Neuronal stem cell (in vitro differentiated cells): ENCODE data around the gene USP46.

Experiments used
- DNase-seq: peaks from one replicate; pipeline ENCODE4 v3.0.0-alpha.2; 2013; ENCODE audit warnings: low spot score
- H2AFZ ChIP-seq: one replicate; pipeline ENCODE4 v1.6.1; 2013; ENCODE audit warnings: mild to moderate bottlenecking, low read length, inconsistent platforms
- H2AK5ac ChIP-seq: 2 replicates; pipeline ENCODE4 v1.6.1; 2013; ENCODE audit warnings: low read depth, mild to moderate bottlenecking, inconsistent platforms, low read length, moderate library complexity, mixed read lengths
- H2BK120ac ChIP-seq: 2 replicates; pipeline ENCODE4 v1.6.1; 2013; ENCODE audit warnings: low read depth, mild to moderate bottlenecking, inconsistent platforms, low read length, moderate library complexity, mixed read lengths
- H2BK12ac ChIP-seq: one replicate; pipeline ENCODE4 v1.6.1; 2013; ENCODE audit warnings: low read length, inconsistent platforms
- H2BK15ac ChIP-seq: 2 replicates; pipeline ENCODE4 v1.6.1; 2013; ENCODE audit warnings: mild to moderate bottlenecking, low read length, inconsistent platforms, mixed read lengths
- H2BK5ac ChIP-seq: one replicate; pipeline ENCODE4 v1.6.1; 2013; ENCODE audit warnings: inconsistent platforms, mild to moderate bottlenecking, low read length, moderate library complexity
- H3K14ac ChIP-seq: one replicate; pipeline ENCODE4 v1.6.1; 2013; ENCODE audit warnings: low read length, inconsistent platforms
- H3K18ac ChIP-seq: 2 replicates; pipeline ENCODE4 v1.6.1; 2013; ENCODE audit warnings: low read length, inconsistent platforms
- H3K23ac ChIP-seq: 2 replicates; pipeline ENCODE4 v1.6.1; 2013; ENCODE audit warnings: low read depth, mild to moderate bottlenecking, mixed read lengths, low read length, inconsistent platforms; ENCODE audit not compliant: poor library complexity
- H3K27ac ChIP-seq: replicated peaks from 3 replicates; pipeline ENCODE4 v1.5.1; 2013; ENCODE audit warnings: low read length, inconsistent platforms
- H3K27me3 ChIP-seq, 3 experiments: 2 replicates each; pipeline ENCODE4 v1.6.1; 2013; ENCODE audit warnings: low read length in 3 of 3, mild to moderate bottlenecking in 2 of 3, inconsistent platforms in 1 of 3, low read depth in 1 of 3, mixed read lengths in 1 of 3, moderate library complexity in 1 of 3; ENCODE audit not compliant: control insufficient read depth in 3 of 3, insufficient read depth in 3 of 3
- H3K36me3 ChIP-seq, 2 donors: replicated peaks in 1 of 2; 2 replicates each; pipeline ENCODE4 v1.6.1; 2013; ENCODE audit warnings: low read length in 2 of 2; ENCODE audit not compliant: control insufficient read depth in 2 of 2, insufficient read depth in 2 of 2
- H3K4ac ChIP-seq: 2 replicates; pipeline ENCODE4 v1.6.1; 2013; ENCODE audit warnings: inconsistent platforms, mild to moderate bottlenecking, low read length, moderate library complexity
- H3K4me1 ChIP-seq, 2 donors: 1 replicate in 1 of 2; 2 replicates in 1 of 2; pipeline ENCODE4 v1.6.1; 2013; ENCODE audit warnings: low read length in 2 of 2, low read depth in 1 of 2; ENCODE audit not compliant: control insufficient read depth in 2 of 2, insufficient read depth in 1 of 2
- H3K4me2 ChIP-seq: one replicate; pipeline ENCODE4 v1.6.1; 2013; ENCODE audit warnings: mild to moderate bottlenecking, low read length, inconsistent platforms; ENCODE audit not compliant: insufficient read depth, poor library complexity, severe bottlenecking
- H3K4me3 ChIP-seq, 2 donors: 2 replicates each; pipeline ENCODE4 v1.5.1; 2013; ENCODE audit warnings: low read length in 2 of 2, mild to moderate bottlenecking in 2 of 2, inconsistent platforms in 1 of 2, moderate library complexity in 1 of 2
- H3K79me1 ChIP-seq: one replicate; pipeline ENCODE4 v1.6.1; 2013; ENCODE audit warnings: low read depth, mild to moderate bottlenecking, inconsistent platforms, low read length, moderate library complexity
- H3K9ac ChIP-seq: one replicate; pipeline ENCODE4 v1.6.1; 2013; ENCODE audit warnings: mild to moderate bottlenecking, low read depth, low read length, inconsistent platforms; ENCODE audit not compliant: poor library complexity
- H3K9me3 ChIP-seq, 2 donors: replicated peaks in 1 of 2; 2 replicates each; pipeline versions ENCODE3 to v1.6.1; 2013; ENCODE audit warnings: low read length in 2 of 2, mild to moderate bottlenecking in 2 of 2, inconsistent platforms in 1 of 2, low read depth in 1 of 2, mixed read lengths in 1 of 2, moderate library complexity in 1 of 2; ENCODE audit not compliant: control insufficient read depth in 2 of 2, insufficient read depth in 1 of 2
- H4K8ac ChIP-seq: one replicate; pipeline ENCODE4 v1.6.1; 2013; ENCODE audit warnings: low read depth, mild to moderate bottlenecking, inconsistent platforms, low read length, moderate library complexity
- H4K91ac ChIP-seq: one replicate; pipeline ENCODE4 v1.6.1; 2013; ENCODE audit warnings: low read length, low read depth, mild to moderate bottlenecking, inconsistent platforms; ENCODE audit not compliant: poor library complexity
- WGBS, 2 donors: extraction: QIAGEN DNeasy Blood & Tissue Kit; methylation state at CpG; one replicate each; pipeline ENCODE4 v1.1.7; 2013; ENCODE audit warnings: missing lambda C conversion rate in 2 of 2, mixed read lengths in 1 of 2; ENCODE audit not compliant: insufficient read length in 2 of 2, insufficient replicate concordance in 1 of 2; ENCODE audit errors: extremely low coverage in 2 of 2; 5-methylcytosine and 5-hydroxymethylcytosine counted together

USP46 gene

GRCh38 chr4:52685316-52685715, 26.2 kb upstream of the USP46 start:
- Histone ChIP-seq H3K4me2 (no peak overlapping the region), H3K14ac (no peak overlapping the region), H3K23ac (no peak overlapping the region), H3K4me1 (no peaks in the 10 kb centered on the region), H3K4ac (no peak overlapping the region), H4K91ac (no peak overlapping the region), H3K27me3 (peaks cover 0 to 10% (median 0%) of the 10 kb centered on the region in 3 experiments), H3K9ac (no peak overlapping the region), H2AFZ (no peak overlapping the region), H2BK12ac (no peak overlapping the region), H3K9me3 (no peaks in the 10 kb centered on the region), H2BK5ac (no peak overlapping the region), H2AK5ac (no peak overlapping the region), H4K8ac (no peak overlapping the region), H3K18ac (no peak overlapping the region), H3K79me1 (peaks cover 2% of the 10 kb centered on the region), H2BK120ac (no peak overlapping the region), H3K27ac (no peak overlapping the region), H3K4me3 (no peak overlapping the region), H3K36me3 (no peaks in the 10 kb centered on the region), H2BK15ac (no peak overlapping the region)
- no peak for DNase-seq
- no CpG with 5 or more reads among the region's 6 CpGs for WGBS, 2 donors

- H4K8ac ChIP-seq: no peak overlapping the region
- DNase-seq: no peak
- no peaks in the 10 kb centered on the region for H3K36me3 ChIP-seq
- peaks cover 2% of the 10 kb centered on the region for H3K79me1 ChIP-seq
- H3K27ac ChIP-seq: no peak overlapping the region
- H3K23ac ChIP-seq: no peak overlapping the region
- H3K4ac ChIP-seq: no peak overlapping the region
- H2BK15ac ChIP-seq: no peak overlapping the region
- no peak overlapping the region for H3K4me3 ChIP-seq
- no peak overlapping the region for H3K18ac ChIP-seq
- no CpG with 5 or more reads among the region's 1 CpG for WGBS, 2 donors
- H4K91ac ChIP-seq: no peak overlapping the region
- no peak overlapping the region for H2AFZ ChIP-seq
- H2AK5ac ChIP-seq: no peak overlapping the region
- no peaks in the 10 kb centered on the region for H3K4me1 ChIP-seq
- no peak overlapping the region for H3K14ac ChIP-seq
- no peak overlapping the region for H2BK5ac ChIP-seq
- no peak overlapping the region for H2BK120ac ChIP-seq
- no peaks in the 10 kb centered on the region for H3K9me3 ChIP-seq
- H3K27me3 ChIP-seq: peaks cover 0 to 10% (median 0%) of the 10 kb centered on the region in 3 experiments
- no peak overlapping the region for H3K9ac ChIP-seq
- H3K4me2 ChIP-seq: no peak overlapping the region
- no peak overlapping the region for H2BK12ac ChIP-seq
These were observed 25.8 kb upstream of the USP46 start for GRCh38 chr4:52684896-52685295.

- Histone ChIP-seq H2AFZ (no peak overlapping the region), H4K91ac (no peak overlapping the region), H3K4ac (no peak overlapping the region), H2AK5ac (no peak overlapping the region), H2BK15ac (no peak overlapping the region), H3K9me3 (no peaks in the 10 kb centered on the region), H3K14ac (no peak overlapping the region), H2BK12ac (no peak overlapping the region), H2BK120ac (no peak overlapping the region), H3K27ac (no peak overlapping the region), H3K4me2 (no peak overlapping the region), H3K79me1 (peaks cover under 1% of the 10 kb centered on the region), H4K8ac (no peak overlapping the region), H3K18ac (no peak overlapping the region), H3K4me1 (no peaks in the 10 kb centered on the region), H3K23ac (no peak overlapping the region), H3K36me3 (no peaks in the 10 kb centered on the region), H2BK5ac (no peak overlapping the region), H3K9ac (no peak overlapping the region), H3K4me3 (no peak overlapping the region), H3K27me3 (no peaks in the 10 kb centered on the region)
- no peak for DNase-seq
- no CpG with 5 or more reads among the region's 2 CpGs for WGBS, 2 donors
These were observed 21.3 kb upstream of the USP46 start for GRCh38 chr4:52680381-52680780.

GRCh38 chr4:52676536-52676935, 17.4 kb upstream of the USP46 start:
- no peak overlapping the region for H2AFZ ChIP-seq
- H2AK5ac ChIP-seq: no peak overlapping the region
- no peaks in the 10 kb centered on the region for H3K36me3 ChIP-seq
- H2BK5ac ChIP-seq: no peak overlapping the region
- H3K4ac ChIP-seq: no peak overlapping the region
- no peak for DNase-seq
- no peak overlapping the region for H2BK12ac ChIP-seq
- no peak overlapping the region for H3K4me2 ChIP-seq
- no peak overlapping the region for H3K23ac ChIP-seq
- no CpG with 5 or more reads among the region's 1 CpG for WGBS, 2 donors
- H3K18ac ChIP-seq: no peak overlapping the region
- H3K9ac ChIP-seq: no peak overlapping the region
- no peak overlapping the region for H3K27ac ChIP-seq
- no peak overlapping the region for H4K8ac ChIP-seq
- no peaks in the 10 kb centered on the region for H3K27me3 ChIP-seq
- H4K91ac ChIP-seq: no peak overlapping the region
- H3K9me3 ChIP-seq: no peaks in the 10 kb centered on the region
- H3K14ac ChIP-seq: no peak overlapping the region
- H3K79me1 ChIP-seq: no peaks in the 10 kb centered on the region
- no peaks in the 10 kb centered on the region for H3K4me1 ChIP-seq
- H2BK15ac ChIP-seq: no peak overlapping the region
- no peak overlapping the region for H3K4me3 ChIP-seq
- H2BK120ac ChIP-seq: no peak overlapping the region
